K562 (cell line): ENCODE data around the gene ARMH1. TPM values are rescaled to one million over a fixed set of nuclear protein-coding genes. Genes with fewer than 3 reads are reported as not detected.
A peak's percentile ranks its signal among the peaks of the same experiment; 100 is the strongest.

Experiments used
- ARID3B ChIP-seq: fragments of 250-450 bp; sonication (Bioruptor Pico); IDR thresholded peaks from 2 replicates; pipeline ENCODE4 v1.4.0; 2020; ENCODE audit warnings: borderline replicate concordance
- DDX20 ChIP-seq: fragments of 450-650 bp; IDR thresholded peaks from 2 replicates; pipeline ENCODE4 v1.6.1; 2016; ENCODE audit warnings: missing genetic modification characterization, low read depth, mild to moderate bottlenecking, missing compliant biosample characterization, moderate library complexity
- E2F3 ChIP-seq: fragments of 250-450 bp; sonication (Bioruptor Pico); IDR thresholded peaks from 2 replicates; pipeline ENCODE4 v1.4.0; 2020; ENCODE audit warnings: mild to moderate bottlenecking
- EZH2 ChIP-seq: IDR thresholded peaks from 2 replicates; pipeline ENCODE4 v1.6.1; 2012; ENCODE audit warnings: low read depth, mild to moderate bottlenecking, inconsistent platforms, low read length, borderline replicate concordance
- FOXM1 ChIP-seq, 2 experiments: fragments of 450-650 bp in 1 of 2; sonication (generic) in 1 of 2; formaldehyde crosslinking in 1 of 2; IDR thresholded peaks; 2 replicates each; pipeline versions ENCODE4 v1.6.1 to v1.9.0; 2017 to 2022; ENCODE audit warnings: low read depth in 2 of 2, mild to moderate bottlenecking in 2 of 2, missing genetic modification reagents in 1 of 2, moderate library complexity in 1 of 2
- HMBOX1 ChIP-seq: sonication (generic); IDR thresholded peaks from 2 replicates; pipeline ENCODE4 v1.6.1; 2016
- MCM5 ChIP-seq: fragments of 450-650 bp; IDR thresholded peaks from 2 replicates; pipeline ENCODE4 v1.6.1; 2016; ENCODE audit warnings: low read depth
- PTTG1 ChIP-seq: fragments of 450-650 bp; IDR thresholded peaks from 2 replicates; pipeline ENCODE4 v1.6.1; 2016; ENCODE audit warnings: low read depth, mild to moderate bottlenecking, missing genetic modification characterization, missing compliant biosample characterization
- SFPQ ChIP-seq: fragments of 200-400 bp; formaldehyde crosslinking; IDR thresholded peaks from 2 replicates; pipeline ENCODE4 v1.6.1; 2017; ENCODE audit warnings: mild to moderate bottlenecking, low read depth, low read length, moderate library complexity
- TFAP4 ChIP-seq: sonication (generic); formaldehyde crosslinking; IDR thresholded peaks from 2 replicates; pipeline ENCODE4 v1.8.0; 2022; ENCODE audit warnings: missing genetic modification reagents, mild to moderate bottlenecking, moderate library complexity, borderline replicate concordance
- XRCC3 ChIP-seq: fragments of 450-650 bp; IDR thresholded peaks from 2 replicates; pipeline ENCODE4 v1.6.1; 2017; ENCODE audit warnings: mild to moderate bottlenecking, moderate library complexity
- ZBTB11 ChIP-seq, 3 experiments: fragments of 200-800 bp in 1 of 3; fragments of 250-450 bp in 1 of 3; fragments of 450-650 bp in 1 of 3; sonication (Bioruptor Pico) in 1 of 3; sonication (Bioruptor generic) in 1 of 3; formaldehyde crosslinking in 1 of 3; IDR thresholded peaks; 2 replicates each; pipeline versions ENCODE4 v1.6.1 to v1.8.0; 2016 to 2022; ENCODE audit warnings: mild to moderate bottlenecking in 2 of 3, missing genetic modification characterization in 2 of 3, missing compliant biosample characterization in 1 of 3, moderate library complexity in 1 of 3
- ZNF639 ChIP-seq, 2 experiments: fragments of 200-800 bp in 1 of 2; sonication (Bioruptor generic) in 1 of 2; sonication (generic) in 1 of 2; formaldehyde crosslinking in 1 of 2; IDR thresholded peaks in 1 of 2; conservative IDR thresholded peaks in 1 of 2; 2 replicates each; pipeline versions ENCODE4 v1.5.0 to v1.6.1; 2016 to 2020; ENCODE audit warnings: missing compliant biosample characterization in 1 of 2, missing genetic modification characterization in 1 of 2, missing genetic modification reagents in 1 of 2
- polyA plus RNA-seq, 8 experiments: library from polyadenylated mRNA; depleted of rRNA in 4 of 8; stranded (reverse) in 5 of 8; unstranded in 3 of 8; fragments of >200 nt; fragmentation: Nextera tagmentation in 2 of 8; fragmentation: Illumina TruSeq in 1 of 8; extraction: Ambion mirVana in 2 of 8; extraction: Trizol in 1 of 8; gene quantifications; 2 replicates each; pipeline versions ENCODE4 v1.2.1 to v1.2.3, GENCODE V29; 2011 to 2014; ENCODE audit warnings: inconsistent platforms in 1 of 8, missing spikeins in 1 of 8
- total RNA-seq, 7 experiments: library from RNA; depleted of rRNA in 6 of 7; stranded (reverse); fragments of >200 nt in 6 of 7; fragmentation: Illumina TruSeq in 2 of 7; extraction: Trizol in 2 of 7; gene quantifications; 2 replicates each; pipeline versions ENCODE4 v1.2.1 to v1.2.3, GENCODE V29; 2011 to 2021; ENCODE audit warnings: low replicate concordance in 1 of 7

Gene ARMH1
- total and polyA plus RNA-seq, 9 of the 15 experiments (the other 6 are each of a cell fraction or from before 2014, with no cell fraction given) = 0.41 TPM; not detected in 8

- no peak for TF ChIP-seq SFPQ
- TF ChIP-seq DDX20 (tag) = no peak
- TF ChIP-seq HMBOX1 = no peak; the same call in 1 of the 2 replicates
- TF ChIP-seq FOXM1 (IDR thresholded peaks at IDR 0.05; ENCODE audit: low read depth) = peak; percentile 100
- peak; percentile 99 for TF ChIP-seq FOXM1 (CRISPR knock-in tag; IDR thresholded peaks at IDR 0.05; ENCODE audit: low read depth)
- no peak for TF ChIP-seq PTTG1
- TF ChIP-seq MCM5 = no peak
- TF ChIP-seq EZH2 = no peak
- no peak for TF ChIP-seq ARID3B
- no peak for TF ChIP-seq XRCC3
- peak; percentile 78; the same call in 1 of the 2 replicates for TF ChIP-seq TFAP4
- TF ChIP-seq ZNF639 (CRISPR knock-in tag; conservative IDR thresholded peaks at IDR 0.05 in 1 of 2, IDR thresholded peaks at IDR 0.05 in 1 of 2) = peak in 1 of 2 experiments; percentile 67; a peak in 1 of 4 replicates
- TF ChIP-seq ZBTB11 (CRISPR knock-in tag; IDR thresholded peaks at IDR 0.05) = peak in 1 of 3 experiments; percentile 28; a peak in 1 of 6 replicates
- TF ChIP-seq E2F3 (CRISPR knock-in tag) = peak; percentile 70; the same call in 1 of the 2 replicates
These were observed 65.0 kb downstream of the ARMH1 start, which contains the start of gene KIF2C (continued) for GRCh38 chr1:44739307-44740178.
